Erythroblast (primary cell): ENCODE results near the gene APEX1.

Source experiments
- GATA1 ChIP-seq: IDR thresholded peaks from 2 replicates; pipeline ENCODE4 v1.6.1; 2011; ENCODE audit warnings: low read depth, mild to moderate bottlenecking, control low read depth, low read length, moderate library complexity
- POLR2A ChIP-seq: IDR thresholded peaks from 2 replicates; pipeline ENCODE4 v1.6.1; 2011; ENCODE audit warnings: mild to moderate bottlenecking, low read length

DNA sequence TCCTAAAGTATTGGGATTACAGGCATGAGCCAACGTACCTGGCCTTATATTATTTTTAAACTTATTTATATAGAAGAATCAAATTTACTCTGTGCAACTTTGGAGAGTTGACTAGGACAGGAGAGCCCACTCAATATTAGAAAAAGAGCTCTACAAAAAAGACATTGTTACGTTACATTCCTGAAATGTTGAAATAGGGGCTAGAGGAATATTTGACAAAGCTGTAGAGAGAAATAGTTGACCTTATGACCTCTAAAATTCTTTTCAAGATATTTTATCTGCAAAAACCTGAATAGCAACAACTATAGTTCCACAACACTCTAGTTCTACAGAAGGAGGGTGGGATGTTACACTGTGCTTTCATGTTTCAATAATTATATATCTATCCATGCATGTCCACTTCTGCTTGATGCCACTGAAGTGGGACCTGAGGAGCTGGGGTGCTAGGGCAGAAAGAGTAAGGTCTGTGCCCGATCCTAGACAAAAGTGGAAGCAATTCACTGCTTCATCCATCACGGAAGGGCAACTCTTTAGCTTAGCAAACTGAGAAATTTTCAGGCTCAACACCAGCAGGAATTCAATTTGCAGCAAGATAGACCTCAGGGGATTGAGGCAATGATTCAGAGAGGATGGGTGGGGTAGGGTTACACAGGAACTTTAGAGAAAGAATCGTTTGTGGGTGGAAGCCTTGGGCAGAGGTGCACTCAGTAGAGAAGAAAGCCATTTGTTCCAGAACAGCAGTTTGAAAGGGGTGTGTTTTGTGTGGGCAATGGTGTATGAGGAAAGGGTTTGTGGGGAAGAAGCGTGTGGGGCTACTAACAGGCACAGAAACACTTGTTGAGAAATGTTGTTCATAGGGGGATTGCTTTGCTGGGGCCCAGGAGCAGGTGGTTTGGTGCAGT lies 34.3 kb downstream of the APEX1 start:
- no peak for TF ChIP-seq POLR2A
- TF ChIP-seq GATA1: no peak
